Retinal pigment epithelial cell (primary cell): ENCODE results near the gene ADAMTS2.

Source experiments
- DNase-seq: peaks from one replicate; pipeline ENCODE4 v3.0.0-alpha.2; 2010; ENCODE audit warnings: low read depth
- H3K4me3 ChIP-seq: 2 replicates; pipeline ENCODE4 v1.5.1; 2011; ENCODE audit warnings: mild to moderate bottlenecking, low read length, control low read depth, moderate library complexity
- TF ChIP-seq, protein P1 (sequence below): conservative IDR thresholded peaks from 2 replicates; pipeline ENCODE4 v1.5.1; 2011; ENCODE audit warnings: low read depth, low read length, control low read depth, inconsistent platforms

Gene ADAMTS2

DNA sequence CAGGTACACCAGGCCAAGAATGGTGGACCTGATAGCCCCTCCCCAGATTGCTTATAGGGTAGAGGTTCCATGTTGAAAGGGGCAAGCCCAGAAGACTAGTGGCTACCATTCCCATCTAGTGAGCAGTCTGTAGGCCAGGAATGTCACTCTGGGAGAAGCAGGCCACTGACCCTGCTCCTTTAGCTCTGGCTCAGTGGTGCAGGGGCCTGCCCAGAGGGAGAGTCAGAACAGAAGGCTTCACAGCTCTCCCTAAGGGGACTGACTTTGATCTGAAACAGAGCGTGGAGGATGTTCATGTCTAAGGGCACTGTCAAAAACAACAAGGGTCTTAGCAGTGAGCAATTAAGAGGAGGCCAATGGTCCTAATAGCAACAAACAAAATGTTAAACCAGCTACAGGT, 203.4 kb downstream of the ADAMTS2 start:
- no peak overlapping the region for H3K4me3 ChIP-seq
- TF ChIP-seq, protein P1, sequence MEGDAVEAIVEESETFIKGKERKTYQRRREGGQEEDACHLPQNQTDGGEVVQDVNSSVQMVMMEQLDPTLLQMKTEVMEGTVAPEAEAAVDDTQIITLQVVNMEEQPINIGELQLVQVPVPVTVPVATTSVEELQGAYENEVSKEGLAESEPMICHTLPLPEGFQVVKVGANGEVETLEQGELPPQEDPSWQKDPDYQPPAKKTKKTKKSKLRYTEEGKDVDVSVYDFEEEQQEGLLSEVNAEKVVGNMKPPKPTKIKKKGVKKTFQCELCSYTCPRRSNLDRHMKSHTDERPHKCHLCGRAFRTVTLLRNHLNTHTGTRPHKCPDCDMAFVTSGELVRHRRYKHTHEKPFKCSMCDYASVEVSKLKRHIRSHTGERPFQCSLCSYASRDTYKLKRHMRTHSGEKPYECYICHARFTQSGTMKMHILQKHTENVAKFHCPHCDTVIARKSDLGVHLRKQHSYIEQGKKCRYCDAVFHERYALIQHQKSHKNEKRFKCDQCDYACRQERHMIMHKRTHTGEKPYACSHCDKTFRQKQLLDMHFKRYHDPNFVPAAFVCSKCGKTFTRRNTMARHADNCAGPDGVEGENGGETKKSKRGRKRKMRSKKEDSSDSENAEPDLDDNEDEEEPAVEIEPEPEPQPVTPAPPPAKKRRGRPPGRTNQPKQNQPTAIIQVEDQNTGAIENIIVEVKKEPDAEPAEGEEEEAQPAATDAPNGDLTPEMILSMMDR: no peak
- DNase-seq: no peak

DNA sequence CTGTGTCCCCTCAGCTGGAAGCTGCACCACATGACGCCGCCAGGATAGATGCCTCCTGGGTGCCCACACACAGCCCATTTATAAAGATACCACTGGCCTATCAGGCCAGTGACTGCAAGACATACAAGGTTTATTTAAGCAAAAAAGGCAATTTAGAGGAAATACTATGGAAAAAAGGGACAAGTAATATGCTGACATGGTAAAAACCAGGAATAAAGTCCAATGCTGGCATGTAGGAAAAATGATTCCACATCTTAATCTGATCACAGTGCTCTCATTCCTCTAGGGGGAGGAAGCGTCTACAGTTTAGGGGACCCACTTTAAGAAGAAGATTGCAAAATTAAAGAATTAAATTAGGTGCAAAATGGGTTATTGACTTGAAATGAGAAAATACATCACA, 205.0 kb downstream of the ADAMTS2 start:
- DNase-seq: no peak
- H3K4me3 ChIP-seq: no peak overlapping the region
- TF ChIP-seq, protein P1: no peak

DNA sequence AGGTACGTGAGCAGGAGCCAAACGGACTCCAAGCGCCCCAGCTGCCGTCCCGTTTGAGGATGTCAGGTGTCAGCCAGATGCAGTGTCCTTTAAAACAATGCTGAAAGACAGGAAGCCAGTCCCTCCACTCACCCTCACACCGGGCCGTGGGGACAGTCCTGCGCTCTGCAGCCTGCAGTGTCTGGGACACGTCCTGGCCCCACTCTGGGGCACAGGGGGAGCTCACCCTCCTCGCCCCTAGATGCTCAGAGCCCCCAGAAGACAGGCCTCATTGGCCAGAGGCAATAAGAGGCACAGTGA, 205.4 kb downstream of the ADAMTS2 start:
- H3K4me3 ChIP-seq: no peak overlapping the region
- no peak for DNase-seq
- TF ChIP-seq, protein P1: no peak

DNA sequence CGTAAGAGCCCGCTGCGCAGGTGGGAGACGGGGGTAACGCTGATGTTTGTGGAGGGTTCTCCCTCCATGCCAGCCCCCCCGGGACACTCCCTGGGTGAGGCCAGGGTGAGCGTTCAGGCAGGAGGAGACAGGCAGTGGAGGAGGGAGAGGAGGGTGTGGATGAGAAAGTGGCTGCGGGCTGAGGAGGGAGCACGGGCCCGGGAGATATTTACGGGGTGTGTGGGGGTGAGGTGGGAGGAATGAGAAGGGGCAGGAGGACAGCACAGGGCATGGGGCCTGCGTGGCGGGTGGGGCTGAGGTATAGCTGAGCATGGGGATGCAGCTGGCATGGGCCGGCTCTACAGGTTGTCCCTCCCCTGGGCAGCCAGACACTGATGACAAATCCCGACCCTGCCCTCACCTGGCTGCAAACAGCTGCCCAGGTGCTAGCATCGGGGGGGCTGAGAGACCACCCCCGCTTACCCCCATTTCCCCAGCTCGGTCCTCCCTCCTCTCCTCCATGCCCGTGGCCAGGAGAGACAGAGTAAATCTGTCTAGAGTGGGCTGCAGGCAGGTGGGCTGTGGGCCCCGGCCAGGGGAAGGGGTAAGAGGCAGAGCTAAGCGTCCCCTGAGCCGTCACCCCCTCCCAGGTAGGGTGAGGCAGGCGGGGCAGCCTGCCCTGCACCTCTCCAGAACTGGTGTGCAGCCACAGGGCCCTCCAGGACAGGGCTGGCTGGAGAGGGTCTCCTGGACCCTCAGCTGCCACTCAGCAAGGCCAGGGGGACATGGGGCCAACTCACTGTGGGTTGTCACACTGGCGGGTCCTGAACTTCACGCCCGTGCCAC, 205.9 kb downstream of the ADAMTS2 start:
- DNase-seq: no peak
- TF ChIP-seq, protein P1: no peak
- H3K4me3 ChIP-seq: no peak overlapping the region

DNA sequence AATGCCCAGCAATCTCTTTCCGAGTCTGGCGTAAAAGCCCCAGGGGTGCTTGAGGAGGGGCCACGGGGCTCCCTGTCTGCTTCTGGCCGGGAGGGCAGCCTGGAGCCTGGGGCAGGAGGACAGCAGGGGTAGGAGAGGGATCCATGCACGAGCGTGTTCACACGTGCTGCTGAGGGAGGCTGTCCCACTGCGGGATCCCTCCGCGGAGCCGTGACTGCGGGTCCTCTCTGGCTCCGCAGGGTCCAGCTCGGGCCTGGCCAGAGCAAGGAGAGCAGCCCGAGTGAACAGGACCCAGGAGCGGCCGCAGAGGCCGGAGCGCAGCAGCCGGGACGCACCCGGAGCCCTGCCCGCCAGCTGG, 206.7 kb downstream of the ADAMTS2 start:
- no peak overlapping the region for H3K4me3 ChIP-seq
- no peak for DNase-seq

DNA sequence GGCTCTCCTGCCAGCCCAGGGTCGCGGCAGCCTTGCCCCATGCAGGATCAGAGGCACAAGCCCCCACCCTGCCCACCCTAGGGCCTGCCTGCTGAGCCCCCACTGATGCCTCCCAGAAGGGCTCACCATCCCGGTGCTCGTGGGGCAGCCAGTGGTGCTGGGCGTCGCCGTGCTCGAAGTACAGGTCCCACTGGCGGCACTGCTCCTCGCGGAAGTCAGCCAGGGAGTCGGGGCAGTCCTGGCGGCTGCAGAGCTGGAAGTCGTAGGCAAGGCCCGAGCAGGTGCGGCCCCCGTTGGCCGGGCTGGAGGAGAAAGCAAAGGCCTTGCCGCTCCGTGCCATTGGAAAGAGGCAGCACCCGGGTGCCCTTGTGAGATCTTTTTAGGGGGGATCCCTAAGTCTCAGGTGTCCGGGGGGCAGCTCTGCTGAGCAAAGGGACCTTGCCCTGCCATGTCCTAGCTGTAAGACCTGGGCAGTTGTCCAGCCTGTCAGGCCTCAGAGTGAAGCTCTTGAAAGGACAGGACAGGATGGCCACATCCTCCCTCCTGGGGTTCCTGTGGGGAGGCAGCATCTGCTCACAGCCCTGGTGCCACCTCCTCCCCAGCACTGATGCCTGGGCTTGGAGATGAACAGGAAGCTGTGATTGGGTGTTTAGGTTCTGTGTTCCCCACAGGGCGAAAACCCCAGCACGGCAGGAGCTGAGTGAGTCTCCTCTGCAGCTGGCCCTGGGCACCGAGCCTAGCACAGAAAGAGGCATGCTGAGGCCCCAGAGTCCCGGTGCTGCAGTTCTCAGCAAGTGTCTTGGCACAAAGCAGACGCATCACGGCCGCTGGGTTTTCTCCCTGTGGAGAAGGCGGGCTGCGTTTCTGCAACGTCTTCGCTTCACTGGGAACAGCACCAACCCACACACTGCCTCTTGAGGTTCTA, 207.4 kb downstream of the ADAMTS2 start:
- no peak for DNase-seq
- H3K4me3 ChIP-seq: no peak overlapping the region
- TF ChIP-seq, protein P1: no peak

More for the DNA sequence above, 206.7 kb downstream of the ADAMTS2 start:
- TF ChIP-seq, protein P1: no peak
